Non-pigmented ciliary epithelial cell (primary cell): Measurements from ENCODE around the gene LGALS16.
"Not testable (repeated sequence)": the region's sequence is repeated elsewhere in the genome, so short reads cannot be mapped to it uniquely, and the experiment has no call there.

ENCODE experiments used
- DNase-seq: peaks from one replicate; pipeline ENCODE4 v3.0.0-alpha.2; 2010; ENCODE audit warnings: low read depth

LGALS16 gene, protein sequence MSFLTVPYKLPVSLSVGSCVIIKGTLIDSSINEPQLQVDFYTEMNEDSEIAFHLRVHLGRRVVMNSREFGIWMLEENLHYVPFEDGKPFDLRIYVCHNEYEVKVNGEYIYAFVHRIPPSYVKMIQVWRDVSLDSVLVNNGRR

DNA sequence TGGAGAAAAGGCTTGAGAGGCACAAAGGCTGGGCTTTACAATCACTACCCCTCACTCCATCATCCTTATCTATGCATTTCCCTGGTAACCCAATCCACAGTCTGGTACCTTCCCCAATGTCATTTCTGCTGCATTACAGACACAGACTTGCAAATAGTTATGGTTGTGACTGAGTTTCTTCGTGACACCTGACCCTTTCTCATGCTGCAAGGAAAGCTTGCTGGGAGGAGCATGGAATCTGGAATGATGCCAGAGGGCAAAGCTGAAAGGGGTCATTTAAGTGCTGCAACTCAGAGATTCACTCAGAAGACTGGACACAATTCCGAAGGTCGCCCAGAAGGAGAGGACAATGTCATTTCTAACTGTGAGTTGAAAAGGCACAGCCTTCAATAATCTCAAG lies at the start of gene LGALS16:
Gene LGALS16 (plus strand): TSS at position 301 of the 400 bp plus-strand sequence. CDS start 49 bp downstream, at position 350.
- no peak for DNase-seq

DNA sequence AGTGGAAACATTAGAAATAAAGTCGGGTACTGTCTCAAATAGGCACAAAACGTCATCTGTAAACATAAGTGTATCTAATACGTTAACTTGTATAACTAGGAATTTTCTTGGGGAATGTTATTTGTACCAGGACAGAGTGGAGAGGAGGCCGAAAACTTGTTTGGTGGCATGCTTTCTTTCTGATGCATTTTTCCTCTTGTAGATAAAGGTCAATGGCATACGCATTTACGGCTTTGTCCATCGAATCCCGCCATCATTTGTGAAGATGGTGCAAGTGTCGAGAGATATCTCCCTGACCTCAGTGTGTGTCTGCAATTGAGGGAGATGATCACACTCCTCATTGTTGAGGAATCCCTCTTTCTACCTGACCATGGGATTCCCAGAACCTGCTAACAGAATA lies 48.7 kb upstream of the LGALS16 start:
- DNase-seq = no peak

DNA sequence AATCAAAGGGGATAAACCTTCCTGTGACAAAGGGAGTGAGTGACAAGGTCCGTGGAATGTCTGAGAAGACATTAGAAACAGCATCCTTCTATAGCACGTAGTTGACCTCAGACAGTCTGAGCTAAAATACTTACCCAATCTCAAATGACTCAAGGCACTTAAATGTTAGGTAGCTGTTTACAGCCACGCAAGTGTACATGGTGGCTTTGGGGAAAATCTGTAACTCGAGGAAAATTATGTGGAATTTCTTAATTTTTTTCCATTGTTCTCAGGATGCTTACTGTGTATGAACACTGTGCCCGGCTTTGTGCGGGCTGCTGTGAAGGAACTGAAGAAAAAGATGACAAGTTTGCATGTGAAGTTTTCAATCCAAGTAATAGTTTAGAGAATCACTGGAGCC lies 48.2 kb upstream of the LGALS16 start:
- no peak for DNase-seq

DNA sequence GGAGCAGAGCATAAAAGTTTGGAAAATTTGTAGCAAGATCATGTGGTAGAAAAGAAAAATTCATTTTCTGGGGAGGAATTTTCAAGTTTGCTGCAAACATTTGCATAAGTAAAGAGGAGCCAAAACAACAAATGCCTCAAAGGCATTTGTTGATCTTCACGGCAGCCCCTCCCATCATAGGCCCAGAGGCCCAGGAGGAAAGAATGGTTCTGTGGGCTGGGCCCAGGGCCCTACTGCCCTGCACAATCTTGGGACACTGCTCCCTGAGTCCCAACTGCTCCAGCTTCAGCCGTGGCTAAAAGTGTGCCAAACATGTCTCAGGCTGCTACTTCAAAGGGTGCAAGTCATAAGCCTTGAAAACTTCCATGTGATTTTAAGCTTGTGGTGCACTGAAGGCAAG lies 42.1 kb upstream of the LGALS16 start:
- DNase-seq = no peak

DNA sequence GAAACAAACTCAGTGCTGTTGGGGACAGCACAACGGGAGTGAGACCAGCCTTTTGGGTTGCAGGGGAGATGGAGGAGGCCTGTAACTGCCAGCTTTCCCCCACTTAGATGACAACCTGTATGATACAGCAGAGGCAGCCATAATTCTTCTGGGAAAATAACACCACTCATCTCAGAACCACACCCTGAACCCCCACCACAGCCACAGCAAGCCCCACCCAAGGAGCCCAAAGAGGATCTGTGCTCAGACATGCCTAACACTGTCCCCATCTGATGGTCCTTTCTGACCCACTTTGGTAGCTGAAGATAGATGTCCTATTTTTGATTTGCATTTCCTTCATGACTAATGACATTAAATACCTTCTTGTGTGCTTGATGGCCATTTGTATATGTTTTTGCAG lies 38.0 kb upstream of the LGALS16 start:
- no peak for DNase-seq

DNA sequence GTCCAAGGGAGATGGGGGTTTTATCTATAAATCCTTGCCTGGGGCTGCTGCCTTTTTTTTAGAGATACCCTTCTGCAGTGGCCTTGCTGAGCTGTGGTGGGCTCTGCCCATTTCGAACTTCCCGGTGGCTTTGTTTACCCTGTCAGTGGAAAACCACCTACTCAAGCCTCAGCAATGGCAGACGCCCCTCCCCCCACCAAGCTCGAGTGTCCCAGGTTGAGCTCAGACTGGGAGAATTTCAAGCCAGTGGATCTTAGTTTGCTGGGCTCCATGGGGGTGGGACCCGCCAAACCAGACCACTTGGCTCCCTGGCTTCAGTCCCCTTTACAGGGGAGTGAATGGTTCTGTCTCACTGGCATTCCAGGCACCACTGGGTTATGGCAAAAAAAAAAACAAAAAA lies 31.8 kb upstream of the LGALS16 start:
- DNase-seq = no peak

DNA sequence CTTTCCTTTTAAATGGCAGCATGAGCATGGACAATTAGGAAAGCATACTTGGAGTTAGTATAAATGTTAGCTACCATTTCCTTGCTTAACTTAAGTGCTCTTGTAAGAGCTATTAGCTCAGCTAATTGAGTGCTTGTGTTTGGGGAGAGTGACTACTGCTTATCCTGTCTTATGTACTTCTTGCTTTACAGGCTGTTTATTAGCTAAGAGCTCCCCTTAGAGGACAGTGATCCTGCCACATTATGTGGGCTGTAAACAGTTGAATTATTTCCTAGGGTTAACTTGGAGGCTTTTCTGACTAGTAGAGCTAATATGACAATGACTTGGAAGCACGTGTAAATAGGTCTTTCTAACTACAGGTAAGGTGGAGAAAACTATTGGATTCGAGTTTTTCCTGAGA lies 28.1 kb upstream of the LGALS16 start:
- not testable (repeated sequence) for DNase-seq

DNA sequence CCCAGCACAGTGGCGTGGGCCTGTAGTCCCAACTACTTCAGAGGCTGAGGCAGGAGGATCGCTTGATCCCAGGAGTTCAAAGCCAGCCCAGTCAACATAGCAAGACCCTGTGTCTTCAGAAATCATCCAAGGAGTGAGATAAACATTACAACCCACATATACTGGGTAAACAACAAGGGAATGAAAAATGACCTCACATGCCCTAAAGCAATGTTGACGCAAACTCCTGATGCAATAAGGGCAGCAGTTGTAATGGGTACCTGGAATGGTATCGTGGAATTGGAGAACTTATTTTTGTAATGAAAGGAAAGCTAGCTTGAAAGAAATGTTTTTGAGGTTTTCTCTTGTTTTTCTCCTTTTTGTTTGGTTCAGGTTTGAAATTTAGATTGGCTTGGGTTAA lies 24.5 kb upstream of the LGALS16 start:
- DNase-seq = no peak

DNA sequence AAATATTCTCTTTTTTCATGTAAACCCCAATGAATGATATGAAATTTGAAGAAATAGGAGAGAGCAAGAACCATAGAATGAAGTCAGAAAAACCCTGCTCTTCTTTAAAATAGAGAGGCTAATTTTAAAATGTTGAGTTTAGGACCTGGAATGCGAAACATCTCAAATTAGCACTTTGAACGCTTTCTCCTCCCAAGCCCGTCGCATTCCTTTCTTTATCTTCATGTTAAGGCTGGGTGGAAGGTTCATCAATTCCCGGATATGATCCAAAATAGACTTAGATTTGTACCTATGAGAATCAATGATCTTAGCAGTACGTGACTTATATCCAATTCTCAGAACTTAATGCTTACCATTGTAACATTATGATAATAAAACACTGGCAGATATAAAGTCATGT lies 24.1 kb upstream of the LGALS16 start:
- no peak for DNase-seq

DNA sequence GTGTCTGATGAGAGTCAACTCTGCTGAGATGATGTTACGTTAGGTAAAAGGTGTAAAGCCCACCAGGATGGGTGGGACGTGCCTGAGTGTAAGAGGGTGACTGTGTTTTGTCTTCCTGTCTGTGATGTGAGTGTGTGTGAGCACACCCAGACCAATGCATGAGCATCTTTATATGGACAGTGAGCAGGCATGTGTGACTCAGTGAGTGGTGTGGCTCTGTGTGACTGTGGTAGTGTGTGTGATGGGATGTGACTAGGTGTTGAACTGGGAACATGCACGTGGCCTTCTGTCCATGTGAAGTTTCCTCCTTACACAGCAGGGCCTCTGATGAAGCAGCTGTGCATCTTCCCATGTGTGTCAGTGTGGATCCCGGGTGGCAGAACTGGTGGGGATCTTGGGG lies 17.8 kb upstream of the LGALS16 start:
- no peak for DNase-seq

DNA sequence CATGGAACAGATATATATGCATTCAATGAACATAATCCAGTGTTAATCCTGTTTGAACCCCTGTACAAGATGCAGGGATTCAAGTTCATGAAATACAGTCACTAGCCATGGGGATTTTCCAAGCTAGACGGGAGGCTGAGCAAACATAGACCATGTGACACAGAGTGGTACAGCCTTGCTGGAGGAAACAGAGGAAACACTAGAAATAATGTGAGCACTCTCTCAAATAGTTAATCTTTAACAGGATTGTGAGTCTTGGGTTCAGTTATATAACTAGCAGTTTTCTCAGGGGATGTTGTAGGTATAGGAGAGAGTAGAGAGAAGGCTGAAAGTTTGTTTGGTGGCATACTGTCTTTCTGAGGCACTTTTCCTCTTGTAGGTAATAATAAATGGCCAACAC lies 13.9 kb upstream of the LGALS16 start:
- no peak for DNase-seq

DNA sequence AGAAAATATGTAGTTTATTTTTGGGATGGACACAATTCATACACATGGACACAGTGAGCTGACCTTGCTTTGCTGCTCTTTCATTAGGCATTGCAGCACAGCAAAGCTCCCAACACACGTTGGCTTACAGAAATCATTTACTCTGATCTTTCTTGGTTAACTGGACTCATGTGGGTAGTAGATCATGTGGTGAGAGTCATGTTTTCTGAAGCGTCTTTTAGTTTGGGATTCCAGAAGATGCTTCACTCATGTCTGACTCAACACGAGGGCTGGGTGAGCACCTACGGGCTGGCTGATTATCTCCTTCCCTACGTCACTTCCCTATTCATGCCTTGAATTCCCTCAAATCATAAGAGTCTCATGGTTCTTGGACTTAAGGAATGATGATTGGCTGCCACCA lies 12.1 kb upstream of the LGALS16 start:
- no peak for DNase-seq

DNA sequence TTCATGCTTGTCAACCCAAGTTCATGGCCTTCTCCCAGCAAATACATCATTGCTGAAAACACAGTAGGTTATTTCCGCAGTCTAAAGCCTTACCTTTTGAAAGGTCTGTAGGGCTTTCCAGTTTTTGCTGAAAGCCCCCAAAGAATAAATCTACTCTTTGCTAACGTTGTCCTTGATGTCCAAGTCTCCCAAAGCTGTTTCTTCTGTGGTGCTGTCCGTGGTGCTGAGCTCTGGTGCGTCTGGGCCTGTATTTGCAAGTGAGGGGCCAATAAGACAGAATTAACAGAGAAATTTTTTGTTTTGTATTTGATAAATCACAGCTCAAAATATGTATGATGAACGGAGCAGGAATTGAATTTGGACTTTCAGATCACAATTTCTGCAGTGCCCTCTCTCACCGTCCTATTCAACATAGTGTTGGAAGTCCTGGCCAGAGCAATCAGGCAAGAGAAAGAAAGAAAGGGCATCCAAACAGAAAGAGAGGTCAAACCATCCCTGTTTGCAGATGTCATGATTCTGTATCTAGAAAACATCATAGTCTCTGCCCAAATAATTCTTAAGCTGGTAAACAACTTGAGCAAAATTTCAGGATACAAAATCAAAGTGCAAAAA lies 9.8 kb upstream of the LGALS16 start:
- no peak for DNase-seq

DNA sequence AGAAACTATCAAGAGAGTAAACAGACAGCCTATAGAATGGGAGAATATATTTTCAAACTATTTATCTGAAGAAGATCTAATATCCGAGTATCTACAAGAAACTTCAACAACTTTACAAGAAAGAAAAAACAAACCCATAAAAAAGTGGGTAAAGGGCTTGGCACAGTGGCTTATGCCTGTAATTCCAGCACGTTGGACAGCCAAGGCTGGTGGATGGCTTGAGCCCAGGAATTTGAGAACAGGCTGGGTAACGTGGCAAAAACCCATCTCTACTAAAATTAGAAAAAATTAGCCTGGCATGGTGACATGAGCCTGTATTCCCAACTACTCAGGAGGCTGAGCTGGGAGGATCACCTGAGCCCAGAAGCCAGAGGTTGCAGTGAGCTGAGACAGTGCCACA lies 7.8 kb upstream of the LGALS16 start:
- no peak for DNase-seq

DNA sequence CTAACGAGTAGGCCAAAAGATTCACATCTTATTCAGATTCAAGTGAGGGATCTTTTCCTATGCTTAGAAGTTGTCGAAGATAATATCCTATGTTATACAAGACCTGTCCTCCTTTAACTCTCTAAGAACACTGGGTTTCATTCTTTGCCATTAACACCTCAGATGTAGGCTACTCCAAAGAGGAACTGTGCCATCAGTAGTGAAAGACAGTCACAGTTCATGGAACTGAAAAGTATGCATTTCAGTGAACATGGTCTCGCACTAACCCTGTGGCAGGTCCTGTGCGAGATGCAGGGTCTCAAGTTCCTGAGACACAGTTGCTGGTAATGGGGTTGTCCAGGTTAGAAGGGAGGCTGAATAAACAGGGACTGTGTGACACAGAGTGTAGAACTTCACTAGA lies 4.1 kb downstream of the LGALS16 start:
- DNase-seq = no peak

DNA sequence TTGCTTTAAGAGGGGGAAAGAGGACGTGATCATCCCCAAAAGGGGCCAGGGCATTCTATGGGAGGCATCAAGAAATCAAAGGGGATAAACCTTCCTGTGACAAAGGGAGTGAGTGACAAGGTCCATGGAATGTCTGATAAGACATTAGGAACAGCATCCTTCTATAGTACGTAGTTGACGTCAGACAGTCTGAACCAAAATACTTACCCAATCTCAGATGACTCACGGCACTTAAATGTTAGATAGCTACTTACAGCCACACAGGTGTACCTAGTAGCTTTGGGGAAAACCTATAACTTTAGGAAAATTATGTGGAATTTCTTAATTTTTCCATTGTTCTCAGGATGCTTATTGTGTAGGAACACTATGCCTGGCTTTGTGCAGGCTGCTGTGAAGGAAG lies 4.9 kb downstream of the LGALS16 start:
- no peak for DNase-seq

DNA sequence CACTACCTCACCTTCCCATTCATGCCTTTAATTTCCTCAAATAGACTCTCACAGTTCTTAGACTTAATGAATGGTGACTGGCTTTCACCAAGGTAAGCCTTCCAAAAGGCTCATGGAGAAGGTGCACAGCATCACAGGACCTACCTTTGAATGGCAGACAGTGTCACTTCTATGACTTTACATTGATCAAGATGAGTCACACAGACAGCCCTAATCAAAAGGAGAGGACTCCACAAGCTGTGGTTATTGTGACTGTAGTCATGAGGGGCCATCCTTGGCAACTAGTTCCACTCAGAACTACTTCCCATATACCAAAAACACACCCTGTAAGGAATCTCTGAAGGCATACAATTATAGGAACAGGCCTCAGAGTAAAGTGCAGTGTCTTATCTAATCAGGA lies 5.9 kb downstream of the LGALS16 start:
- no peak for DNase-seq

DNA sequence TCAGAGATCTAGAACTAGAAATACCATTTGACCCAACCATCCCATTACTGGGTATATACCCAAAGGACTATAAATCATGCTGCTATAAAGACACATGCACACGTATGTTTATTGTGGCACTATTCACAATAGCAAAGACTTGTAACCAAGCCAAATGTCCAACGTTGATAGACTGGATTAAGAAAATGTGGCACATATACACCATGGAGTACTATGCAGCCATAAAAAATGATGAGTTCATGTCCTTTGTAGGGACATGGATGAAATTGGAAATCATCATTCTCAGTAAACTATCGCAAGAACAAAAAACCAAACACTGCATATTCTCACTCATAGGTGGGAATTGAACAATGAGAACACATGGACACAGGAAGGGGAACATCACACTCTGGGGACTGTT lies 14.1 kb downstream of the LGALS16 start:
- DNase-seq = not testable (repeated sequence)

DNA sequence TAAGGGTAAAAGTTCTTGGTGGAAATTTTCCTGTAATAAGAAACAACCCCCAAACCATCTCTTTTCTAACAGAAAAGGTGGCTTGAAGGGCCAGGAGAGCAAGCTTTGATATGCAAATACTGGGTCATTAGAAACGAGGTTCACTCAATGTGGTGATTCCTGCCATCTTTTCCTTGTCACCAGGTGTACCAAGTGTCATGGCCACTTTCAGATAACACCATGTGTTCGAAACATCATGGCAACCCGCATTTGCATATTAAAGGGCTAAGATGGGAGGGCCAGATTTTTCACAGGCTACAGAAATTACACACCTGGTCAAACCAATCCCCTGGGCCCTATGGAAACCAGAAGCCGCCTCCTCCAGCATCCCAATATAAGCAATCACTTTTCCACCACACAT lies 15.3 kb downstream of the LGALS16 start:
- DNase-seq = no peak

DNA sequence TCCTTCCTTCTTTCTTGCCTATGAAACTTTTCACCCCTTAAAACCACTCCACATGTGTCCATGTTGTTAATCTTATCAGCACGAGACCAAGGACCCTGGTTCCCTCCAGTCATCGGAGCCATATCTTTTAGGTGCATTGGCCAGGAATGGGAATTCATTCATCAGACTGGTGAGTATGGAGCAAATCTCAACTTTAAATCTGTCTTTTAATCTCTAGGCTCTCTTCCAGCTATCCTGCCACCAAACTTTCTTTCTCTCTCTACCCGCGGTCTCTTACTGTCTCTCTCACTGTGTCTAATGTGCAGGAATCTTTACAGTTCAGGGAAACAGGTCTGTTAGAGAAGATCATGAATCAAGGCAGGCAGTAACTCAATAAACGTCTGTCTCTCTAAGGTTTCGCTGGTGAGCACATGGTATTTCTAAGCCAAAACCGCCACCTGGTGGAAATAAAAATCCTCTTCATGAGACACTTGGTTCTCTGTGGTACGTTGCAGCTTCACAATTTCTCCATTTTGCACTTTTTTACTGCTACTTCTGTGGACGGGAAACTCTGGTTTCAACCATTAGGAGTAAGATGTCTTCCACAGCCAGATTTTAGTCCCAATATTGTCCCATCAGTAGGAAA lies 16.1 kb downstream of the LGALS16 start:
- no peak for DNase-seq

DNA sequence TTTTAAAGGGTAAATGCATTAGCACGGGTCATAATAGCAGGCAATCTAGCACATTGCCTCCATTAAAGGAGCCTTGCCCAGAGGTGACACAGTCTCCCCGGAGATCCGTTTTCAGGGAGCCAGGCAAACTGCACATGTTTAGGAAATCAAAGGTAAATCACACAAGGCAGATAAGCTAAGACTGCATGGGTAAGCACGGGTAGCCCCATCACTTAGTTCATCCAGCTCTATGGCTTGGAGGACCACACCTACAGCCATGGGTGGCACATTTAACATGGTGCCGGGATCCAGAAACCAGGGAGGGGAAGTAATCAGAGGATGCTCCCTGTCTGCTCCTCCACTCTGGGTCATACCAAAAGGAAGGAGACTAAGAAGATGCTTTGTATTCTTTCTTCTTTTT lies 16.8 kb downstream of the LGALS16 start:
- no peak for DNase-seq

DNA sequence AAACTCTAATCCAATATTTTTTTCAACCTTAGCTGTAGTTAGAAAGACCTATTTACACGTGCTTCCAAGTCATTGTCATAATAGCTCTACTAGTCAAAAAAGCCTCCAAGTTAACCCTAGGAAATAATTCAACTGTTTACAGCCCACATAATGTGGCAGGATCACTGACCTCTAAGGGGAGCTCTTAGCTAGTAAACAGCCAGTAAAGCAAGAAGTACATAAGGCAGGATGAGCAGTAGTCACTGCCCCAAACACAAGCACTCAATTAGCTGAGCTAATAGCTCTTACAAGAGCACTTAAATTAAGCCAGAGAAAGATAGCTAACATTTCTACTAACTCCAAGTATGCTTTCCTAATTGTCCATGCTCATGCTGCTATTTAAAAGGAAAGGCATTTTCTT lies 18.1 kb downstream of the LGALS16 start:
- DNase-seq = not testable (repeated sequence)

DNA sequence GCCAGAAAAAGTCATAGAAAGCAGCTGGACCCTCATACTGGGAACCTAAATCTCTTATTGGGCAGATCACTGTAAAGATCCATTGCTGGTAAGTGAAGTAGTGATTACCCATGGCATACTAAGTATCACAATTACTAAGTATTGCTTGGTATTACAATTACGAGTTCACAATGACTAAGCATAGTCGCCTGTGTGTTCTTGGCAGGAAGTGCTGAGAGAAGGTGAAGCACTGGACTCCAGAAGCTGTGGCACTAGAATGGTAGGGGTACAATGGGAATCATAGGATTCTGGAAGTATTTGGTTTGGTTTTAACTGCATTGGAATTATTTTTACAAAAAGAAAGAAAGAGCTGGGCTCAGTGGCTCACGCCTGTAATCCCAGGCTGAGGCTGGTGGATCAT lies 20.3 kb downstream of the LGALS16 start:
- no peak for DNase-seq
